HL-60 (cell line): ENCODE data around the gene KRTAP4-3.

Experiments
- DNase-seq, 2 experiments: peaks; one replicate each; pipeline ENCODE4 v3.0.0-alpha.2; 2010 to 2020; ENCODE audit warnings: low read depth in 1 of 2, low spot score in 1 of 2
- H3K27ac ChIP-seq: fragments of 250-450 bp; sonication (Bioruptor Pico); replicated peaks from 2 replicates; pipeline ENCODE4 v1.5.1; 2020; ENCODE audit warnings: mild to moderate bottlenecking, moderate library complexity
- H3K27me3 ChIP-seq: fragments of 250-450 bp; sonication (Bioruptor Pico); 2 replicates; pipeline ENCODE4 v1.5.1; 2021; ENCODE audit warnings: mild to moderate bottlenecking, moderate library complexity; ENCODE audit not compliant: insufficient read depth, poor library complexity, severe bottlenecking
- H3K4me3 ChIP-seq: replicated peaks from 2 replicates; pipeline ENCODE4 v1.5.1; 2011; ENCODE audit warnings: mild to moderate bottlenecking, control low read depth, low read length; ENCODE audit not compliant: insufficient read depth
- GABPA ChIP-seq: IDR thresholded peaks from 2 replicates; pipeline ENCODE4 v1.6.1; 2012; ENCODE audit warnings: low read depth
- POLR2AphosphoS5 ChIP-seq: IDR thresholded peaks from 2 replicates; pipeline ENCODE4 v1.6.1; 2012; ENCODE audit warnings: low read depth
- SPI1 ChIP-seq: IDR thresholded peaks from 2 replicates; pipeline ENCODE4 v1.6.1; 2012; ENCODE audit warnings: low read depth, mild to moderate bottlenecking, borderline replicate concordance
- TF ChIP-seq, protein P1 (sequence below): IDR thresholded peaks from one replicate; pipeline ENCODE4 v1.5.1; 2011; ENCODE audit warnings: low read length, control low read depth, inconsistent platforms; ENCODE audit not compliant: insufficient read depth
- TF ChIP-seq, protein P2 (sequence below): IDR thresholded peaks from 2 replicates; pipeline ENCODE4 v1.6.1; 2012; ENCODE audit warnings: low read depth; ENCODE audit not compliant: insufficient replicate concordance

Gene KRTAP4-3

DNA sequence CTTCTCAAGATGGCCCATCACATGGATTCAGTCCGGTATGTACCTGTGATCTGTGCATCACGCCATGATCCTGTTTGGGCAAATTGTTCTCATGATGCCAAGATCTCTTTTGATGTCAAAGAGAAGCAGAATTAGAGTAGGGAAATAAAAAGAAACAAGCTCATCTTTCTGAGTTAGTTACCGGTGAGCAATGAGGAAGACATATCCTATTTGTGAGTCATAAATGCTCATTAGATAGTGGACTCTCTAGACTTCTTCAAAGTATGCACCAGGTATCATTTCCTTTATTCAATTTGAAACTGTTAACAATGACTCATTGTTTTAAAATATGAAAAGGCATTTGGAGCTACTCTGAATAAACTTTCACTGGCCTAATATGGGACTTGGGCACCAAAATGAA lies 36.0 kb downstream of the KRTAP4-3 start:
- no peak for DNase-seq
- TF ChIP-seq, protein P1, sequence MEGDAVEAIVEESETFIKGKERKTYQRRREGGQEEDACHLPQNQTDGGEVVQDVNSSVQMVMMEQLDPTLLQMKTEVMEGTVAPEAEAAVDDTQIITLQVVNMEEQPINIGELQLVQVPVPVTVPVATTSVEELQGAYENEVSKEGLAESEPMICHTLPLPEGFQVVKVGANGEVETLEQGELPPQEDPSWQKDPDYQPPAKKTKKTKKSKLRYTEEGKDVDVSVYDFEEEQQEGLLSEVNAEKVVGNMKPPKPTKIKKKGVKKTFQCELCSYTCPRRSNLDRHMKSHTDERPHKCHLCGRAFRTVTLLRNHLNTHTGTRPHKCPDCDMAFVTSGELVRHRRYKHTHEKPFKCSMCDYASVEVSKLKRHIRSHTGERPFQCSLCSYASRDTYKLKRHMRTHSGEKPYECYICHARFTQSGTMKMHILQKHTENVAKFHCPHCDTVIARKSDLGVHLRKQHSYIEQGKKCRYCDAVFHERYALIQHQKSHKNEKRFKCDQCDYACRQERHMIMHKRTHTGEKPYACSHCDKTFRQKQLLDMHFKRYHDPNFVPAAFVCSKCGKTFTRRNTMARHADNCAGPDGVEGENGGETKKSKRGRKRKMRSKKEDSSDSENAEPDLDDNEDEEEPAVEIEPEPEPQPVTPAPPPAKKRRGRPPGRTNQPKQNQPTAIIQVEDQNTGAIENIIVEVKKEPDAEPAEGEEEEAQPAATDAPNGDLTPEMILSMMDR = no peak
- no peak for TF ChIP-seq GABPA
- TF ChIP-seq SPI1 = no peak
- TF ChIP-seq POLR2AphosphoS5 = no peak
- TF ChIP-seq, protein P2, sequence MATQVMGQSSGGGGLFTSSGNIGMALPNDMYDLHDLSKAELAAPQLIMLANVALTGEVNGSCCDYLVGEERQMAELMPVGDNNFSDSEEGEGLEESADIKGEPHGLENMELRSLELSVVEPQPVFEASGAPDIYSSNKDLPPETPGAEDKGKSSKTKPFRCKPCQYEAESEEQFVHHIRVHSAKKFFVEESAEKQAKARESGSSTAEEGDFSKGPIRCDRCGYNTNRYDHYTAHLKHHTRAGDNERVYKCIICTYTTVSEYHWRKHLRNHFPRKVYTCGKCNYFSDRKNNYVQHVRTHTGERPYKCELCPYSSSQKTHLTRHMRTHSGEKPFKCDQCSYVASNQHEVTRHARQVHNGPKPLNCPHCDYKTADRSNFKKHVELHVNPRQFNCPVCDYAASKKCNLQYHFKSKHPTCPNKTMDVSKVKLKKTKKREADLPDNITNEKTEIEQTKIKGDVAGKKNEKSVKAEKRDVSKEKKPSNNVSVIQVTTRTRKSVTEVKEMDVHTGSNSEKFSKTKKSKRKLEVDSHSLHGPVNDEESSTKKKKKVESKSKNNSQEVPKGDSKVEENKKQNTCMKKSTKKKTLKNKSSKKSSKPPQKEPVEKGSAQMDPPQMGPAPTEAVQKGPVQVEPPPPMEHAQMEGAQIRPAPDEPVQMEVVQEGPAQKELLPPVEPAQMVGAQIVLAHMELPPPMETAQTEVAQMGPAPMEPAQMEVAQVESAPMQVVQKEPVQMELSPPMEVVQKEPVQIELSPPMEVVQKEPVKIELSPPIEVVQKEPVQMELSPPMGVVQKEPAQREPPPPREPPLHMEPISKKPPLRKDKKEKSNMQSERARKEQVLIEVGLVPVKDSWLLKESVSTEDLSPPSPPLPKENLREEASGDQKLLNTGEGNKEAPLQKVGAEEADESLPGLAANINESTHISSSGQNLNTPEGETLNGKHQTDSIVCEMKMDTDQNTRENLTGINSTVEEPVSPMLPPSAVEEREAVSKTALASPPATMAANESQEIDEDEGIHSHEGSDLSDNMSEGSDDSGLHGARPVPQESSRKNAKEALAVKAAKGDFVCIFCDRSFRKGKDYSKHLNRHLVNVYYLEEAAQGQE = no peak
- no peak overlapping the region for H3K27ac ChIP-seq
- no peak overlapping the region for H3K4me3 ChIP-seq
- no peaks in the 10 kb centered on the region for H3K27me3 ChIP-seq

DNA sequence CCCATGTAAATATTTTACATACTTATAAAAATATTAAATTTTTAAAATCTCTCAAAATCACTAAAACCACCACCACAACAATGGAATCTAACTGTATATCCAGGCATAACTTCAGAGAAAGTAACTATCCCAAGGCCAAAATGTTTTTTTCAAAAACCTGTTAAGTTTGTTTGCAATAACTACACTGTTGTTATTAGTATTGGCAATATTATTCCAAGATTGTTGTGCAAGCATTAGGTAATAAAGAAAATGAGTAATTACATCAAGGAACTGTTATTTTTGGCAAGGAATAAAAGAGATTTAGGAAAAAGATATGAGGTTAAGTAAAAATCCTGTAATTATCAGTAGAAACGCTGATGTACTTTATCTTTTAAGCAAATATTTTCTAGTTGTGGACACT lies 40.6 kb downstream of the KRTAP4-3 start:
- DNase-seq = no peak
- H3K4me3 ChIP-seq = no peak overlapping the region
- TF ChIP-seq, protein P1 = no peak
- TF ChIP-seq GABPA (no peak), SPI1 (no peak), POLR2AphosphoS5 (no peak)
- TF ChIP-seq, protein P2 = no peak
- H3K27ac ChIP-seq = no peak overlapping the region
- H3K27me3 ChIP-seq = no peaks in the 10 kb centered on the region

DNA sequence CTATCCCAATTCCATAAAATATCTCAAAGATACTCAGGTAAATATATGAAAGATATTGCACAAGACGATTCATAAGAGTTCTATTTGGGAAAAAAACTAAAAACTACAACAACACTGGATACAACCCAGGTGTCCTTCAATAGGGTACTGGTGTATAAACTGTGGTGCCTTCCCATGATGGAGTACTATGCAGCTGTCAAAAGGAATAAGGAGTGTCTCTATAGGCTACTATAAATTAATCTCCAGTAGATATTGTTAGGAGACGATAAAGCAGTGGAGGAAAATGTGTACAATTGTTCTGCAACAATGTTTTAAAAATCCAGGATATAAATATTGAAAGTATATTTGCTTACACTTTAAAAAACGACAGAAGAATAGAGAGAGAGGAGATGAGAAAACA lies 41.6 kb downstream of the KRTAP4-3 start:
- no peak for DNase-seq
- TF ChIP-seq GABPA (no peak), POLR2AphosphoS5 (no peak), SPI1 (no peak)
- TF ChIP-seq, protein P2 = no peak
- TF ChIP-seq, protein P1 = no peak
- Histone ChIP-seq H3K27ac (no peak overlapping the region), H3K4me3 (no peak overlapping the region), H3K27me3 (no peaks in the 10 kb centered on the region)
